ENCODE data around the gene TNFRSF1B.

TNFRSF1B gene

GRCh38 chr1:12166834-12167492 lies at the start of gene TNFRSF1B:
TSS of gene TNFRSF1B (plus strand) at chr1:12166991. CDS start at chr1:12167092, 101 bp downstream.
- no peak for DNase-seq

DNA sequence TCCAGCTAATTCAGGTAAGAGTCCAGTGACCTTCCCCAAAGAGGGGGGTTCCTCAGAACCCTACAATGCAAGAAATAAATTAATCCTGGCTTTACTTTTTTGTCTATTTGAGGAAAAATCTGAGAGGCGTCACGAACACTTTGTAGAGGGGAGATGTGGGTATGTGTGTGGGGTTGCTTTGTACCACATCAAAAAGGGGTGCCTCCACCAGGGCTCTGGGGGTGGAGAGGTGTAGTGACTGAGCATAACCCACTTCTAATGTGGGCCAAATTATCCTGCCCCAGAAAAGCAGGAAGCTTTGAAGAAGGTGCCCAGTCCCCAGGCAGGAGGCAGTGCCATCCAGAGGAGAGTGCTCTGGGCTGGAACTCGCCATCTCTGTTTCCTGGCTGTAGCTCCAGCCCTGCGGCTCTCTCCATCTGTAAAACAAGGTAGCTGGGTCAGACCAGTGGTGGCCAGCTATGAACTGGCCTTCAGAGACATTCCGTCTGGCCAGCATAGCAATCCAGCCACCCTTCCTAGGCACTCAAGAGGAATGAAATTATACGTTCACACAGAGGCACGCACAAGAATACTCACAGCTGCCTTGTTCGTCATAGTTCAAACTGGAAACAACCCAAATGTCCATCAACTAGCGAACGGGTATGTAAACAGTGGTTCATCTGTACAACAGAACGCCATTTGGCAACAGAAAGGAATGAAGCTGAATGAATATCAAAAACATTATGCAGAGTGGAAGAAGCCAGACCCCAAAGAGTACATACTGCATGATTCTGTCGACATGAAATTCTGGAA lies 45.4 kb upstream of the TNFRSF1B start:
- no peak for DNase-seq

GRCh38 chr1:12123172-12123571 lies 43.6 kb upstream of the TNFRSF1B start:
- no peak for DNase-seq

- DNase-seq, result peak; percentile 58
Observed at GRCh38 chr1:12124693-12125421, 41.9 kb upstream of the TNFRSF1B start.

- DNase-seq, result no peak
Observed at GRCh38 chr1:12125422-12126355, 41.1 kb upstream of the TNFRSF1B start.

DNA sequence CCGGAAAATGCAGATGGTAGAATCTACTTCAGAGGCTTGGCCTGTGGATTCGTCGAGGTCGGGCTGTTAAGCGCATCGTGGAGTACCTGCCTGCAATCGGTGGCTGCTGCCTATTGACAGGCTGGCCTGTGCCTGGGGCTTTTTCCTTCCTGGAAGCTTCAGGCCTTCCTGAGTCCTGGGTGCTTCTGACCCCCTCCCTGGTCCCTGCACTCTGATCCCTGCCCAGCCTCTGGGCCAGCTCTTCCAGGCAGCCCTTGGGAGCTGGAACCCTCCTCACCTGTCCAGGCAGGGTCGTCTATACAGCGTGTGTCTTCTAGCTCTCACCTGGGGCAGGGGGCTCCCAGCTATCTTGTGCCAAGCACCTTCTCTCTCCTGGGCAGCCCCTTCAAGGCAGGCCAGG lies 40.0 kb upstream of the TNFRSF1B start:
- no peak for DNase-seq

DNA sequence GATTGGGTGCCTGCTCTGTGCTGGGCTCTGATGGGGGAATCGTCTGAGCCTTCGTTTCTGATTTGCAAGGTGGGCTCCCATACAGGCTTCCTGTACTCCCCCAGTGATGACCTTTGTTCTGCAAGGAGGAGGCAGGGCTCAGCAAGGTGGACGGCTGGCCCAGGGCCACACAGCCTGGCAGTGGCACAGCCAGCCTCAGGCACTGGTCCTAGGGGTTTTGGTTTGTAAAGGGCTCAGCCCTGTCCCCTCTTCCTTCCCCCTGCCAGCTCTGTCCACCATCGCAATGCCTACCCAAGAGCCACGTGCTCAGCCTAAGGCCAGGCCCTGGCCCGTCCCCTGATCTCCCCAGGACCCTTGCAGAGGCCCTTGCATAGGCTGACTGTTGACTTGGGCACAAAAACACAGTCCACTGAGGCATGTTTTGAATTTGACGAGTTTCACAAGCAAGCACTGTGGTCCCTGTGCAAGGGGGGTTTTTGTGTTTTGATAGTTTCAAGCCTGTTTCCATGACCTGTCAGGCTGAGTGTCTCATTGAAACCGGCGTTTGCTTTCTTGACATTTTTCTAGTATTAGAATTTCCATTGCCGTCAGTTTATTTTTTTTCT lies 39.5 kb upstream of the TNFRSF1B start:
- DNase-seq, result no peak

DNA sequence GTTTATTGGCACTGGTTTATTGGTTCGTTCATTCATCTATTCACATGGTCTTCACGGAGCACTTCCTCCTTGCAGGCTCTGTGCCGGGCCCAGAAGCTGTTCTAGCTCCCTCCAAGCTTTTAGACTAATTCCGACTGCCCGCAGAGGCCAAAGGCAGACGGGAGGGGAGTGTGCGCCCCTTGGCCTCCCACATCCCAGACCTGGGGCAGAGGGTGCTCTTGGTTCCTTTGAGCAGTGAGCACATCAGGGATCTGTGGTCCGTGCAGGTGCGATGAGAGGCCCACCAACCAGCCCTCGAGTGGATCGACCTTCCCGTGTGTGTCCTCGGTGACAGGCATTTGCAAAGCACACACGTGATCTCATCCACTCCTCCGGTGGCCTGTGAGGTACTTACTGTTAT lies 38.7 kb upstream of the TNFRSF1B start:
- no peak for DNase-seq

DNA sequence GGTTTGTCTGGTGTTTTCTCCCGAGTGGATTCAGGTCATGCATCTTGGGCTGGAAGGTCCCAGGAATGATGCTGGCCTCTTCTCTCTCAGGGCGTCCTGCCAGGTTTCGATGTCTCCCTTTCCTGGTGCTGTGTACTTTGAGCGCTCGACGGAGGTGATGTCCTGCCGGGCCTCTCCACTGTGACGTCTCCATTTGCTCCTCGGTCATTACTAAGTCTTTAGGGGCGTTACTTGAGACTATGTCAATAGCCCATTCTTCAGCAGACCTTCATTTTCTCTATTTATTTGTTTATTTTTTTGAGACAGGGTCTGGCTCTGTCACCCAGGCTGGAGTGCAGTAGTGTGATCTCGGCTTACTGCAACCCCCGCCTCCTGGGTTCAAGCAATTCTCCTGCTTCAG lies 37.2 kb upstream of the TNFRSF1B start:
- DNase-seq, result no peak

- DNase-seq, result no peak
Observed at GRCh38 chr1:12130466-12131130, 36.2 kb upstream of the TNFRSF1B start.

DNA sequence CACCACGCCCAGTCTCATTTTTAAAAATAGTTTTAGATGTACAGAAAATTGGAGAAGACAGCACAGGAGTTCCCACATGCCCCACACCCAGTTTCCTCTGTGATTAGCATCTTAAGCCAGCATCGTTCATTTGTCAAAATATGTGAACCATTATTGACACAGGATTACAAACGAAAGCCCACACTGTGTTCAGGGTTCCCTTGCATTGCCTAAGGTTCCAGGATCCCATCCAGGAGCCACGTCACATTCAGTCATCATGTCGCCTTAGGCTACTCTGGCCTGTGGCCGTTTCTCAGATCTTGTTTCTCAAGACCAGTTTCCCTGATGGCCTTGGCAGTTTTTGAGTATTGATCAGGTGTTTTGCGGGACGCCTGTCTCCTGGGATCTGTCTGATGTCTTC lies 34.7 kb upstream of the TNFRSF1B start:
- DNase-seq, result no peak

DNA sequence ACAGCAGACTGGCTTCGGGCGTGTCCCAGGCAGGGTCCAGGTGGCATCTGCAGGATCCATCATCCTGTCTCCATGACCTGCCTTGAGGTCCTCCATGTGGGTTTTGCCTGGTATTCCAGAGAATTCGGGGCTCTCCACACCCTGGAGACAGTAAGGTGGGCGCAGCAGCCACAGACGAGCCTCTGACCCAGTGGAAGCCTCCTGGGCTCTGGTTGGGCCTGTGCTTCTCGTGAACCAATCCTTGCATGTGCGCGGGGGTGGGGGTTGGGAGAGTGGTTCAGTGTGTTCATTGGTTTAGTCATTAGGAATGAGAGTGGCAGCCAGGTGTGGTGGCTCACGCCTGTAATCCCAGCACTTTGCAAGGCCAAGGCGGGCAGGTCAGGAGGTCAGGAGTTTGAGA lies 32.1 kb upstream of the TNFRSF1B start:
- DNase-seq, result no peak

DNA sequence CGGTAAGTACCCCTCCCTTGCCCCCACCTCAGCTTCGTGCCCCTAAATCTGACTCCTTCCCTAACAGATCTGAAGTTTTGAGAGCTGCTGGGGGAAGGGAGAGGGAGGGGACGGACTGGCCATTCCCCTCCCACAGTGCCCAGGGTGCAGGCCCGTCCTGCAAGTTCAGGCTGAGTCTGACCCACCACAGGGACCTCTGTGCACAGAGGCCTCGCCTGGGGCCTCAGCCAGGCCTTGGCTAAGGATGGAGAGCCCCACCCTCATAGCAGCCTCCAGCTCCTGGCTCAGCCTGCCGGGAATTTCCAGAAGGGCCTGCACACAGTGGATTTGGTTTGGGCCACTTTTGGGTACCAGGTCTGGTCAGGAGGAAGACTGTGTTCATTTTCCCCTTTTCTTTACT lies 31.2 kb upstream of the TNFRSF1B start:
- DNase-seq, result no peak

DNA sequence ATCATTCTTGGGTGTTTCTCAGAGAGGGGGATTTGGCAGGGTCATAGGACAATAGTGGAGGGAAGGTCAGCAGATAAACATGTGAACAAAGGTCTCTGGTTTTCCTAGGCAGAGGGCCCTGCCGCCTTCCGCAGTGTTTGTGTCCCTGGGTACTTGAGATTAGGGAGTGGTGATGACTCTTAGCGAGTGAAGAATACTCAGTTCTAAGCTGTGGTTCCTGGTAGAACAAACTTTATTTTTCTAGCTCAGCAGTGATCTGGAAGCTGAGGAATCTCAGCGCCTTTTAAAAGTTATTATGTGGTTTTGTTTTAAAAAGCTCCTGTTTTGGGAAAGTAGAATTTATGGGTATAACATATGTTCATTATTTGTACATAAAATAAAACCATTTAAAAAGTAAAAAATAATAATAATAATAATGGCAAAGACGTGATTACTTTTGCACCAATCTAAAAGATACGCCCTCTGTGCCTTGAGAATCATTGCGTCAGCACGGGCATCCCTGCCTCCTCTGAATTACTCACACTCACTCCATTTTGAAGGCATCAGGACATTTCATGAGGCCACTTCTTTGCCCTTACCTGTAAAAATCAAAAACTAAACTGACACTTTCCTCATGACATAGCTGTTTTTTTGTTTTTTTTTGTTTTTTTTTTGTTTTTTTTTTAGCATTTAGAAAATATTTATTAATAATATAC lies 29.7 kb upstream of the TNFRSF1B start:
- DNase-seq, result no peak

- no peak for DNase-seq
Observed at GRCh38 chr1:12138196-12139168, 28.3 kb upstream of the TNFRSF1B start.

- no peak for DNase-seq
Observed at GRCh38 chr1:12140016-12140415, 26.8 kb upstream of the TNFRSF1B start.

DNA sequence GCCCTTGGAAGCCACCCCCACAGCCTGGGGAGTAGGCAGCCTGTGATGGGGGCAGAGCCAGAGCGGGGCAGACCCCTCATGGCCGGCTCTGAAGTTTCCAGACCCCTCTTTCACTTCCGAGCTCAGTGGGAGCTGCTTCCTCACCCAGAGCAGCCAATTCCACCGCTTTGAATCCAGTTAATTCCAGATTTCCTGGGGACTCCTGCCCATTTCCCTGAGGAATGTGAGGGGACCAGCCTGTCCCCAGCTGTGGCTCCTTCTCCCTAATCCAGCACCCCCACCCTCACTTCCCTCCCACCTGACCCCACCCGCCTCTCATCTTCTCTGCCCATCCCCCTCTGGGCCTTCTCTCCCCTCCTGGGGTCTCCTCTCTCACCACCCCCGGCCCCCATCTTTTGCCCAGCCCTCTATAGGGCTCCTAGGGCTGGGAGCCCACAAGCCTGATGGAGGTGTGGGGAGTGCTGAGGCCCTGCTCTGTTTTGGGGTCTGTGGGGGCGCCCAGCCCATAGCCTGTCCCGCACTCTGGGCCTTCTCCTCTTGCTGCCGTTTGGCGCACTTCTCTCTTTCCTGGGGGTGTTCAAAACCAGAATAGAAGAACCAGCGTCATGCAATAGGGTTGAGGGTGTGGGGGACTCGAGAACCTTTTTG lies 26.2 kb upstream of the TNFRSF1B start:
- no peak for DNase-seq

DNA sequence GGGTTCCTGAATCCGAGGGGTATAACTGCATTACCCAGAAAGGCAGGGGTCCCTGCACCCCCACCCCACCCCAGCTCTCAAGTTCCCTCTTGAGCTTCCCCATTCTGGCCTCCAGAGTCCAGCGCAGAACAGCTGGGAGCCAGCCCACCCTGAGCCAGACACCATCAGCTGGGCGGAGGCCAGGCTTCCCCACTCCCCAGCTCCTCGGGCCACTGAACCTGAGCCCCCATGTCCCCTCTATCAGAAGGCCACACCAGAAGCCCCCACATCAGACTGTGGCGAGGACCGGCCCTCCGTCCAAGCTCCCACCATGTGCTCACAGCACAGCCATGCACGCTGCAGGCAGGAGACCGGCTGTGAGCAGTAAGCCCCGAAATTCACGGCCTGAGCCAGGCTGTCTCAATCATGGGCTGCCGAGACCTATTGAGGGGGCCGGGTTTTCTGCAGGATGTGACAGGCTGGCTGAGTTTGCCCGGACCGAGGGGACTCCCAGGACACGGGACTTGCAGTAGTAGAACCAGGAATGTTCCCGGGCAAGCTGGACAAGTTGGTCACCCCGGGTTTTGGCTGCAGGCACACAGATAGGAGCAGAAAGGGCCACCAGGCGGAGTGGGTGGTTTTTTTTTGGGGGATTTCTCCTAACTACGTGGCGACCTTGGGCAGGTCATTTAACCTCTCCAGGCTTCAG lies 25.5 kb upstream of the TNFRSF1B start:
- DNase-seq, result no peak
